IPS-NIHi11 (cell line): ENCODE data around the gene ZBTB20.

Source experiments
- DNase-seq: peaks from one replicate; pipeline ENCODE4 v3.0.0; 2012; ENCODE audit warnings: mixed read lengths, low spot score

ZBTB20 gene

GRCh38 chr3:114328345-114328744, 818.7 kb downstream of the ZBTB20 start:
- DNase-seq = no peak

GRCh38 chr3:114327665-114328064, 819.4 kb downstream of the ZBTB20 start:
- no peak for DNase-seq

GRCh38 chr3:114323546-114324254, 823.4 kb downstream of the ZBTB20 start:
- DNase-seq = no peak

GRCh38 chr3:114320246-114320645, 826.8 kb downstream of the ZBTB20 start:
- DNase-seq = no peak

- DNase-seq = peak; percentile 63
Observed at GRCh38 chr3:114319453-114319852, 827.6 kb downstream of the ZBTB20 start.

- no peak for DNase-seq
Observed at GRCh38 chr3:114318295-114318694, 828.8 kb downstream of the ZBTB20 start.

GRCh38 chr3:114314282-114314681, 832.8 kb downstream of the ZBTB20 start:
- no peak for DNase-seq

GRCh38 chr3:114313426-114313825, 833.7 kb downstream of the ZBTB20 start:
- no peak for DNase-seq

GRCh38 chr3:114310695-114311094, 836.4 kb downstream of the ZBTB20 start:
- no peak for DNase-seq

- no peak for DNase-seq
Observed at GRCh38 chr3:114308830-114309229, 838.3 kb downstream of the ZBTB20 start.

- DNase-seq = no peak
Observed at GRCh38 chr3:114308377-114308776, 838.7 kb downstream of the ZBTB20 start.

- no peak for DNase-seq
Observed at GRCh38 chr3:114307832-114308231, 839.3 kb downstream of the ZBTB20 start.

GRCh38 chr3:114307222-114307830, 839.8 kb downstream of the ZBTB20 start:
- DNase-seq = no peak

- DNase-seq = no peak
Observed at GRCh38 chr3:114299941-114300624, 847.0 kb downstream of the ZBTB20 start.

- peak; percentile 67 for DNase-seq
Observed at GRCh38 chr3:114299421-114299820, 847.7 kb downstream of the ZBTB20 start.

- DNase-seq = no peak
Observed at GRCh38 chr3:114295946-114296345, 851.1 kb downstream of the ZBTB20 start.

- no peak for DNase-seq
Observed at GRCh38 chr3:114294940-114295480, 852.1 kb downstream of the ZBTB20 start.

GRCh38 chr3:114293838-114294535, 853.1 kb downstream of the ZBTB20 start, which contains the start of gene TIGIT:
Gene TIGIT (plus strand): TSS chr3:114294028. CDS start chr3:114294062, 34 bp downstream.
- DNase-seq = no peak

- peak; percentile 94 for DNase-seq
Observed at GRCh38 chr3:114290911-114291901, 855.9 kb downstream of the ZBTB20 start.

- DNase-seq = no peak
Observed at GRCh38 chr3:114286266-114286665, 860.8 kb downstream of the ZBTB20 start.

- no peak for DNase-seq
Observed at GRCh38 chr3:114285648-114286230, 861.3 kb downstream of the ZBTB20 start.
